HG03066 (cell line): ENCODE measurements around the gene KCNMA1.

Experiments
- ATAC-seq: cut with Tn5 transposase; IDR thresholded peaks from one replicate; pipeline ENCODE4 v1.9.1; 2021; ENCODE audit warnings: low read depth; ENCODE audit not compliant: unreplicated experiment

The KCNMA1 gene

GRCh38 chr10:77237120-77237519 is 400.5 kb downstream of the KCNMA1 start:
- ATAC-seq: no peak

GRCh38 chr10:77236700-77237099 is 400.9 kb downstream of the KCNMA1 start:
- ATAC-seq: no peak

DNA sequence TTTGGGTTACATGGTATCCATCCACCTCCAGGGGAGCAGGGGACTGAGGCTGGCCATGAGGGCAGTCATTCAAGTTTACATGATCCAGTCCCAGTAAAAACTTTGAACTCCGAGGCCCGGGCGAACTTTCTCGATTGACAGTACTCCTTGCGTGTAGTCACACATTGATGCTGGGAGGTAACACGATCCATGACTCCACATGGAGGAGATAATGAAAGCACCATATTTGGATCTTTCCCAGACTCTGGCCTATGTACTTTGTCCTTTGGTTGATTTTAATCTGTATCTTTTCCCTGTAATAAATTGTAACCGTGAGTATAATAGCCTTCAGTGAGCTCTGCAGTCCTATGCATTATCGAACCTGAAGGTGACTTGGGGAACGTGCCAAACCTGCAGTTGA is 401.6 kb downstream of the KCNMA1 start:
- no peak for ATAC-seq

GRCh38 chr10:77234599-77234998 is 403.0 kb downstream of the KCNMA1 start:
- no peak for ATAC-seq

- no peak for ATAC-seq
These were observed 404.1 kb downstream of the KCNMA1 start for GRCh38 chr10:77233466-77233865.

GRCh38 chr10:77231884-77232610 is 405.6 kb downstream of the KCNMA1 start:
- ATAC-seq: no peak

DNA sequence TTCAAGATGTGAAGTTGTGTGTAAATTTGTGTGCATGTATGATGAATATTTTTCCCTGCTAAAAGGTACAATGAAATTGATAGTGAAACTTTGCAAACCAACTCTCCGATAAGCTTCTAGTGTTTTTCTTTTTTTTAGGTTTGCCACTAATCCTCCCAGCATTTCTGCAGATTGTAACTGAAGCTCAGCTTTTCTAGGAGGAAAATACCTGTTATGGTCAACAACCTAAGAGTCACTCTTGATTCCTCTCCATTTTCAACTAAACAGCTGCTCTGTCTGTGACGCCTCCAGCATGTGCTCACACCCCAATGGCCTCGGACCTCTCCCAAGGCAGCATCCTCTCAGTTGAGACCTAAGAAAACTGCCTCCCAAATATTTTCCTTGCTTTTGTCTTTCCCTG is 406.2 kb downstream of the KCNMA1 start:
- ATAC-seq: no peak

DNA sequence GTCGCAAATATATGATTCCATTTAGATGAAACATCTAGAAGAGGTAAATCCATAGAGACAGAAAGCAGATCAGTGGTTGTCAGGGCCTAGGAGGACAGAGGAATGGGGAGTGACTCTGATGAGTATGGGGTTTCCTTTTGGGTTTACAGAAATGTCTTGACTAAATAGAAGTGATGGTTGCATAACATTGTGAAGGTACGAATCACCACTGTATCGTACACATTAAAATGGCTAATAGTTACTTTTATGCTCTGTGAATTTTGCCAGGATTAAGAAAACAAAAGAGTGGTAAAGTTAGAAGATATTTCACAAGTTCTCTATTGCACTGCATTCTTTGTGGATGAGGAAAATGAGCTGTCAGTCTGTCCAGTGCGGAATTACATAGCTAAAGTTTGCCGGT is 407.4 kb downstream of the KCNMA1 start:
- no peak for ATAC-seq

GRCh38 chr10:77229704-77230103 is 407.9 kb downstream of the KCNMA1 start:
- ATAC-seq: no peak

DNA sequence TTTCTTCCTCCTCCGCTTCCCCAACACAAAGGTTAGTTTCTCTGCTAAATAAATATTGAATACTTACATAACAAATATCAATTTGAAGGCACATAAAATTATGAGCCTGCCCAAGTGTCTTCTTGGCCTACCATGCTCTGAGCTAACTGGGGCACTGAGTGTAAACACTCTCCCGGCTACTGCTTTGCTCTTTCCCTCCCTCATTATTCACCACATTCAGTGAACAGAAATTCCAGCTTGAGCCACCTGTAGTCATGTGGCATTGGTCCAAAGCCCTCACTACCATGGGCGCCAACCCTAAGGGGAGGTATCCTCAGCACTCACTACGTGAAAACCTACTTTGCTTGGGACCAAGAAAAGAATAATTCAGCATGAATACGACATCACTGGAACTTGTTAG is 409.0 kb downstream of the KCNMA1 start:
- ATAC-seq: no peak

DNA sequence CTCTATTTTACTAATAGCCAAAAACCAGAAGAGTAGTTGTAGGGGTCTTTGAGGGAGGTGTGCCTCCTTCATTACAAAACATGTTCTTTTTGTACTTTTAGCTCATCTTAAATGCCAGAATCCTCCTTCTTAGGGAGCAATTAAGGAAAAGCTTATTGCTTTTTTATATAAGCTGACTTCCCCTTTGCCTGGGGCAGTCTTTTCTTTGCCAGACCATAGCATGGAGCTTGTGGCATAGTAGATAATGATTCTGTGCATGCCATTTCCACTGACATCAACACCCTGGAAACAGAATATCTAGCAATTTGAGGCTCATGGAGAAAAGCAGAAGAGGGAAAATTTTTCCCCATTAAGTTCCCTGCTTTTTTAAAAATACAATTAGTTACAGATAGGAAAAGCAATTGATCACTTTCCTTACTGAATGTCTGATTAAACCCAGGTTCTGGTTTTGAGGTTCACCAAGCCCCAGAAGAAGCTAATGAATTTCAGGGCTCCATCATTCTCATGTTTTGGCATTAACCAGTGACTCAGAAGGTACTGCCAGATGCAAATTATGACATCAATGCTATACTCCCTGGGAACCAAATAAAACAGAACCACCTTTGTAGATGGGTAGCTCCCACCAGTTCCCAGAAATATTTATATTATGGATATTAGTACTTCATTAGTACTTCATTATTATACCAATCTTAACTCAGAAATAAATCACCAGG is 410.6 kb downstream of the KCNMA1 start:
- ATAC-seq: no peak

DNA sequence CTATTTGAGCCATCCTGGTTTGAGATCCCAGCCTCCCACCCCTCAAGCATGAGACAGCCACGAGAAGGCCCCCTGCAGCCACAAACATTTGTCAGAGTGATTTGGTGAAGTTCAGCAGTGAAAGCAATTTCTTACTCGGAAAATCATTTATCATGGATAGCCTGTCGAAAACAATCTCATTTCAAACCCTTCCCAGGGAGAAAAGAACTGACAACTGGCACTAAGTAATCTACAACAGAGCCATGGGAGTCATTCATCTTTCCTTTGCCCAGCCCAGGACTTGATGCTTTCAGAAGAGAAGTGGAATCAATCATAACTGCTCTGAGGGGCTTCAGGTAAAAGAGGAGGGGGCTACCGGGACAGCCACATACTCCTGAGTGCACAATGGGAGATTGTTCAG is 411.2 kb downstream of the KCNMA1 start:
- no peak for ATAC-seq

- no peak for ATAC-seq
These were observed 411.6 kb downstream of the KCNMA1 start for GRCh38 chr10:77226020-77226419.

DNA sequence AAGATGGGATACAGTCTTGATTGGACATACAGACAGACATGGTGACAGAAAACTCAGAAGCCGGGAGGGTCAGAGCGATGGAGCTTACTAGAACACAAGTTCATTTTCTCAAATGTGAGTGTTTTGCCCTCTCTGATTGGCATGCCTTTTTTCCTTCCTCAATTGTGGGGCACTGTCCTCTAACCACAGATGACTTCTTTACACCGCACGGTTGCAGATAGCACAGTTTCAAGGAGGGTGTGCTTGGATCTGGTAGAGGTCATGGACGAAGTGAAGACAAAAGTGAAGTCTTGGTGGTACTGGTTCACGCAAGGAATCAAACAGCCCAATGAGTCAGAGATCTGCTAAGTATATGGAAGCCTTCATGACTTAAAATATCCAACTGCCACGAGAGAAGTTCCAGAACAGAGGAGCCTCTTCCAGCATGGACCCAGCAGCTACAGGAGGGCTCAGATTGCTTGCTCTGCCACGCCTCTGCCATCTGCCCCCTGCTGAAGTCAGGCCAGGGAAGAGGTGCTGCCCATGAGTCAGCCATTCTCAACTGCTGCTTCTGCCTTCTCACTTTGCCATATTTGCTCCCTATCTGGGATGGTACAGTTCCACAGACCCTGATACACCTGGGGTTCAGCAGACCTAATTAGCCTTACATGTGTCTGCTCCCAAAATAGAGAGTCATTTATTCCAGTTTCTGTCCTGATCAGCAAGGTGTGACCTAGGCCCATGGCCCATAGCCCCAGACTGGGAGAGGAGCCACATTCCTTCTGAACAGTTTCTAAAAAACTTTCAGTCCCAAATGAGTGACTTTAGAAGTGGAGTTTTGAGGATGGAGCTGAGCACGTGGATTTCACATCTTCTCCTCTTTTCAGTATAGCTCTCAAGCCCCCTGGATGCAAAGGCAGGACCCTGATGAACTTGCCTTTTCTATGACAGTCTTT is 413.8 kb downstream of the KCNMA1 start:
- ATAC-seq: no peak

DNA sequence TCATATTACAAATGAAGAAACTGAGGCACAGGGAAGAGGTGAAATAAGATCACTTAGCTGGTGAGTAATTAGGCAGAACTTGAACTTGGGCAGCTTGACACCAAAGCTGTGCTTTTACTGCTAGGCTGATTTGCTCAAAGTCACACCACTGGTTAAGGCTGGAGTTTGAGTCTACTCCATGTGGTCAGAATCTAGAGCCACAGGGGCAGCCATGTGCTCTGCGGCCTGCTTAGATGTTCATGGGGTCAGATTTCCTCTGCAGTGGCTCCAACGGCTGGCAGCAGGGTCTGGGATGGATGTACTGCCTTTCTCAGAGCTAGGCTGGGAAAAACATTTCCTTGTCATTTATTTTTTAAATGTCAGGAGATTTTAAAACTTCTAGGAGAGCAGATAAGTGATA is 417.5 kb downstream of the KCNMA1 start:
- no peak for ATAC-seq

GRCh38 chr10:77219046-77219445 is 418.6 kb downstream of the KCNMA1 start:
- no peak for ATAC-seq

GRCh38 chr10:77214799-77215198 is 422.8 kb downstream of the KCNMA1 start:
- no peak for ATAC-seq

DNA sequence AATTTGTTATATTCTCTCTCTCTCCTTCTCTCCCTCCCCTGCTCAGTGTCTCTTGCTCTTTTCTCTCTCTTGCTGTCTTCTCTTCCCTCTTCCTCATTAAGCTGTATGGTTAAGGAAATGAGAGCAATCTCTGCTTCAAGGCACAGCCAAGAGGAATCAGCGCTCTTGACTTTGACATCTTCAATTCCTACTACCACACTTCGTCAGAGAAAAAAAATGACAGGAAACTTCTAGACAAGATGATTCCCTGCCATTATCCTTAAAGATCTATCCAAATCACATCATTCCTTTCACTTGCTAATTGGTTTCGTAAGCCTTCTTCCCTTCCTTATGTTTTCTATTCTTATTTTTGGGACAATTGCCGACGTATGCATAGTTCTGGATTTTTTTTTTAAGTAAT is 425.0 kb downstream of the KCNMA1 start:
- no peak for ATAC-seq

GRCh38 chr10:77210645-77211044 is 427.0 kb downstream of the KCNMA1 start:
- ATAC-seq: no peak

GRCh38 chr10:77208684-77209256 is 428.8 kb downstream of the KCNMA1 start:
- ATAC-seq: no peak

DNA sequence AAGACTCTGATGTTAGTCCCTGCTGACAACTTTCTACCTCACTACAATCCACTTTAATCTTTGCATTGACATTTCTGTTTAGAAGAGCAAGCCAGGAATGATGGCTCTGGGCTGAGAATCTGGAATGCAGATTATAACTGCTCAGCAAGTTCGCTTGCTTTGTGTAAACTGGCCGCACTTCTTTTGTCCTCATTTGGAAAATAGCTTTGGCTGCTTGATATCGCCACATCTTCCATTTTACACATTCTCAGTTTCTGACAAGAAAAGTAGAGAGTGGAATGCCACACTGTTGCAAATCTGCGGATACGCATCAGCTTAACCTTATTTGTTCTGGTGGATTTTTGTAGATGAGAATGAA is 429.8 kb downstream of the KCNMA1 start:
- ATAC-seq: no peak
